ENCODE measurements around the gene ITLN2.
"Not testable (repeated sequence)": the region's sequence is repeated elsewhere in the genome, so short reads cannot be mapped to it uniquely, and the experiment has no call there.

- TF ChIP-seq, protein P1, sequence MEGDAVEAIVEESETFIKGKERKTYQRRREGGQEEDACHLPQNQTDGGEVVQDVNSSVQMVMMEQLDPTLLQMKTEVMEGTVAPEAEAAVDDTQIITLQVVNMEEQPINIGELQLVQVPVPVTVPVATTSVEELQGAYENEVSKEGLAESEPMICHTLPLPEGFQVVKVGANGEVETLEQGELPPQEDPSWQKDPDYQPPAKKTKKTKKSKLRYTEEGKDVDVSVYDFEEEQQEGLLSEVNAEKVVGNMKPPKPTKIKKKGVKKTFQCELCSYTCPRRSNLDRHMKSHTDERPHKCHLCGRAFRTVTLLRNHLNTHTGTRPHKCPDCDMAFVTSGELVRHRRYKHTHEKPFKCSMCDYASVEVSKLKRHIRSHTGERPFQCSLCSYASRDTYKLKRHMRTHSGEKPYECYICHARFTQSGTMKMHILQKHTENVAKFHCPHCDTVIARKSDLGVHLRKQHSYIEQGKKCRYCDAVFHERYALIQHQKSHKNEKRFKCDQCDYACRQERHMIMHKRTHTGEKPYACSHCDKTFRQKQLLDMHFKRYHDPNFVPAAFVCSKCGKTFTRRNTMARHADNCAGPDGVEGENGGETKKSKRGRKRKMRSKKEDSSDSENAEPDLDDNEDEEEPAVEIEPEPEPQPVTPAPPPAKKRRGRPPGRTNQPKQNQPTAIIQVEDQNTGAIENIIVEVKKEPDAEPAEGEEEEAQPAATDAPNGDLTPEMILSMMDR (IDR thresholded peaks at IDR 0.05) = not testable (repeated sequence)
- not testable (repeated sequence) for TF ChIP-seq POLR2A (IDR thresholded peaks at IDR 0.05)
Measured at GRCh38 chr1:160992036-160992435, 37.4 kb upstream of the ITLN2 start.
